K562 (cell line): ENCODE measurements around the gene TOMM22. TPM values are rescaled to one million over a fixed set of nuclear protein-coding genes. Genes with fewer than 3 reads are reported as not detected.
A peak's percentile ranks its signal among the peaks of the same experiment; 100 is the strongest.

Experiments used
- ATAC-seq: fragments of 200-7000 bp; cut with Tn5 transposase; 3 replicates; pipeline ENCODE4 v1.9.1; 2020; ENCODE audit warnings: moderate library complexity
- BruUV-seq: library from RNA; stranded (reverse); fragments of 400-500 nt; replicated peaks from 2 replicates; lab custom pipeline; 2021; lab: Mats Ljungman, UMichigan
- CTCF ChIA-PET: fragments of 300-600 bp; formaldehyde crosslinking; extraction: SDS; loops from one replicate; lab custom pipeline; 2021; ENCODE audit warnings: low intra/inter-chr PET ratio; lab: Yijun Ruan, JAX
- POLR2A ChIA-PET: fragments of 300-600, 350-650 bp; sonication (Branson Sonifier 250); formaldehyde crosslinking; extraction: SDS; loops from one replicate; lab custom pipeline; 2021; ENCODE audit warnings: antibody characterized with exemption, inconsistent platforms; lab: Yijun Ruan, JAX
- DNase-seq, 4 experiments: peaks; one replicate each; pipeline versions ENCODE4 v3.0.0 to v3.0.0-alpha.2; 2011 to 2018; ENCODE audit warnings: low spot score in 3 of 4, mixed read lengths in 3 of 4; ENCODE audit errors: extremely low read depth in 1 of 4
- FAIRE-seq: peaks from 2 replicates; lab custom pipeline; 2011; peaks lifted over from hg19 to GRCh38; lab: Jason Lieb, UNC
- H2AFZ ChIP-seq: 2 replicates; pipeline ENCODE4 v1.6.0; 2011; ENCODE audit warnings: low read depth, low read length, control low read depth, inconsistent platforms
- H3K27ac ChIP-seq: fragments of 200-600 bp; 3 replicates; pipeline ENCODE4 v1.8.0; 2011; ENCODE audit warnings: low read depth, mild to moderate bottlenecking, control low read depth, inconsistent platforms, low read length, moderate library complexity, mixed read lengths; ENCODE audit errors: extremely low read depth
- H3K27me3 ChIP-seq, 2 experiments: fragments of 300-600 bp in 1 of 2; 2 replicates in 1 of 2; 3 replicates in 1 of 2; pipeline versions ENCODE4 v1.6.0 to v1.8.0; 2011; ENCODE audit warnings: inconsistent platforms in 2 of 2, low read length in 2 of 2, mild to moderate bottlenecking in 1 of 2, mixed read lengths in 1 of 2, moderate library complexity in 1 of 2; ENCODE audit not compliant: control insufficient read depth in 2 of 2, insufficient read depth in 2 of 2
- H3K36me3 ChIP-seq: fragments of 300-600 bp; 3 replicates; pipeline ENCODE4 v1.8.0; 2011; ENCODE audit warnings: mild to moderate bottlenecking, low read length, inconsistent platforms; ENCODE audit not compliant: control insufficient read depth, insufficient read depth
- H3K4me1 ChIP-seq, 2 experiments: fragments of 200-600 bp in 1 of 2; replicated peaks in 1 of 2; 2 replicates in 1 of 2; 3 replicates in 1 of 2; pipeline versions ENCODE4 v1.5.1 to v1.8.0; 2011; ENCODE audit warnings: inconsistent platforms in 2 of 2, low read length in 2 of 2, mild to moderate bottlenecking in 1 of 2, mixed read lengths in 1 of 2, moderate library complexity in 1 of 2; ENCODE audit not compliant: control insufficient read depth in 2 of 2, insufficient read depth in 2 of 2
- H3K4me2 ChIP-seq: 2 replicates; pipeline ENCODE4 v1.6.1; 2011; ENCODE audit warnings: low read length, control low read depth, inconsistent platforms, mixed read lengths; ENCODE audit not compliant: insufficient read depth
- H3K4me3 ChIP-seq: fragments of 200-600 bp; sonication (generic), shearing (Covaris generic); 2 replicates; pipeline ENCODE4 v1.5.1; 2016; ENCODE audit warnings: control low read depth, inconsistent platforms
- H3K79me2 ChIP-seq: fragments of 200-600 bp; 3 replicates; pipeline ENCODE4 v1.8.0; 2011; ENCODE audit warnings: low read length, inconsistent platforms; ENCODE audit not compliant: control insufficient read depth, insufficient read depth
- H3K9ac ChIP-seq, 2 experiments: 2 replicates each; pipeline versions ENCODE4 v1.6.0 to v1.6.1; 2011; ENCODE audit warnings: low read depth in 2 of 2, low read length in 2 of 2, control low read depth in 1 of 2, inconsistent platforms in 1 of 2, mild to moderate bottlenecking in 1 of 2, mixed read lengths in 1 of 2; ENCODE audit not compliant: insufficient read depth in 1 of 2
- H3K9me1 ChIP-seq: one replicate; pipeline ENCODE4 v1.6.0; 2011; ENCODE audit warnings: inconsistent platforms, mild to moderate bottlenecking, low read length, moderate library complexity; ENCODE audit not compliant: control insufficient read depth, insufficient read depth
- H3K9me3 ChIP-seq: replicated peaks from 2 replicates; pipeline ENCODE4 v1.5.1; 2011; ENCODE audit warnings: low read depth, low read length, inconsistent platforms; ENCODE audit not compliant: control insufficient read depth, insufficient read depth
- H4K20me1 ChIP-seq: replicated peaks from 2 replicates; pipeline ENCODE4 v1.6.1; 2011; ENCODE audit warnings: low read length, inconsistent platforms, mixed read lengths; ENCODE audit not compliant: control insufficient read depth, insufficient read depth
- CEBPB ChIP-seq: fragments of 450-650 bp; IDR thresholded peaks from 2 replicates; pipeline ENCODE4 v1.6.1; 2016; ENCODE audit warnings: missing genetic modification characterization, missing compliant biosample characterization
- CEBPG ChIP-seq, 3 experiments: fragments of 200-800 bp in 1 of 3; sonication (Bioruptor generic) in 1 of 3; sonication (generic) in 1 of 3; formaldehyde crosslinking in 1 of 3; IDR thresholded peaks in 2 of 3; conservative IDR thresholded peaks in 1 of 3; 2 replicates each; pipeline versions ENCODE4 v1.6.1 to v1.8.0; 2016 to 2022; ENCODE audit warnings: missing compliant biosample characterization in 2 of 3, missing genetic modification characterization in 2 of 3, mild to moderate bottlenecking in 1 of 3, missing genetic modification reagents in 1 of 3
- PHF20 ChIP-seq: fragments of 450-650 bp; IDR thresholded peaks from 2 replicates; pipeline ENCODE4 v1.6.1; 2018; ENCODE audit not compliant: partially characterized antibody
- SAP30 ChIP-seq: fragments of 200-600 bp; sonication (generic); IDR thresholded peaks from 2 replicates; pipeline ENCODE4 v1.6.1; 2012; ENCODE audit warnings: borderline replicate concordance, low read depth, mild to moderate bottlenecking, moderate library complexity, low read length, control low read depth, inconsistent platforms; ENCODE audit not compliant: insufficient read depth, poor library complexity, severe bottlenecking
- ZC3H4 ChIP-seq: sonication (generic); formaldehyde crosslinking; IDR thresholded peaks from 2 replicates; pipeline ENCODE4 v1.9.0; 2021; ENCODE audit warnings: missing genetic modification reagents, borderline replicate concordance
- ZNF785 ChIP-seq: fragments of 250-450 bp; sonication (Bioruptor Pico); IDR thresholded peaks from 2 replicates; pipeline ENCODE4 v1.4.0; 2020; ENCODE audit warnings: mild to moderate bottlenecking
- WGBS: fragments of 100-300 bp; shearing (Covaris generic); methylation state at CpG from one replicate; pipeline ENCODE4 v1.1.6; 2016; ENCODE audit warnings: low coverage, mixed read lengths; ENCODE audit not compliant: insufficient coverage; ENCODE audit errors: missing lambda C conversion rate; 5-methylcytosine and 5-hydroxymethylcytosine counted together
- in situ Hi-C: fragments of 300-500 bp; cut with MboI; formaldehyde crosslinking; loops from 4 replicates; pipeline ENCODE4 v1.15.0; 2018; ENCODE audit warnings: inconsistent platforms, mixed read lengths
- intact Hi-C: fragments of 100-400 bp; cut with micrococcal nuclease; formaldehyde crosslinking; loops from 2 replicates; pipeline ENCODE4 v1.14.2; 2022
- polyA plus RNA-seq, 8 experiments: library from polyadenylated mRNA; depleted of rRNA in 4 of 8; stranded (reverse) in 5 of 8; unstranded in 3 of 8; fragments of >200 nt; fragmentation: Nextera tagmentation in 2 of 8; fragmentation: Illumina TruSeq in 1 of 8; extraction: Ambion mirVana in 2 of 8; extraction: Trizol in 1 of 8; gene quantifications; 2 replicates each; pipeline versions ENCODE4 v1.2.1 to v1.2.3, GENCODE V29; 2011 to 2014; ENCODE audit warnings: inconsistent platforms in 1 of 8, missing spikeins in 1 of 8
- total RNA-seq, 7 experiments: library from RNA; depleted of rRNA in 6 of 7; stranded (reverse); fragments of >200 nt in 6 of 7; fragmentation: Illumina TruSeq in 2 of 7; extraction: Trizol in 2 of 7; gene quantifications; 2 replicates each; pipeline versions ENCODE4 v1.2.1 to v1.2.3, GENCODE V29; 2011 to 2021; ENCODE audit warnings: low replicate concordance in 1 of 7
- TF ChIP-seq, protein P1 (sequence below): fragments of 450-650 bp; formaldehyde crosslinking; IDR thresholded peaks from 2 replicates; pipeline ENCODE4 v1.4.0; 2020; ENCODE audit warnings: mild to moderate bottlenecking
- TF ChIP-seq, protein P2 (sequence below): fragments of 200-800 bp; sonication (Bioruptor generic); IDR thresholded peaks from 2 replicates; pipeline ENCODE4 v1.6.1; 2017; ENCODE audit warnings: missing genetic modification characterization, missing compliant biosample characterization

Gene TOMM22
- total and polyA plus RNA-seq, 9 of the 15 experiments (the other 6 are each of a cell fraction or from before 2014, with no cell fraction given) = 25.8 to 108 (median 73.8) TPM

DNA sequence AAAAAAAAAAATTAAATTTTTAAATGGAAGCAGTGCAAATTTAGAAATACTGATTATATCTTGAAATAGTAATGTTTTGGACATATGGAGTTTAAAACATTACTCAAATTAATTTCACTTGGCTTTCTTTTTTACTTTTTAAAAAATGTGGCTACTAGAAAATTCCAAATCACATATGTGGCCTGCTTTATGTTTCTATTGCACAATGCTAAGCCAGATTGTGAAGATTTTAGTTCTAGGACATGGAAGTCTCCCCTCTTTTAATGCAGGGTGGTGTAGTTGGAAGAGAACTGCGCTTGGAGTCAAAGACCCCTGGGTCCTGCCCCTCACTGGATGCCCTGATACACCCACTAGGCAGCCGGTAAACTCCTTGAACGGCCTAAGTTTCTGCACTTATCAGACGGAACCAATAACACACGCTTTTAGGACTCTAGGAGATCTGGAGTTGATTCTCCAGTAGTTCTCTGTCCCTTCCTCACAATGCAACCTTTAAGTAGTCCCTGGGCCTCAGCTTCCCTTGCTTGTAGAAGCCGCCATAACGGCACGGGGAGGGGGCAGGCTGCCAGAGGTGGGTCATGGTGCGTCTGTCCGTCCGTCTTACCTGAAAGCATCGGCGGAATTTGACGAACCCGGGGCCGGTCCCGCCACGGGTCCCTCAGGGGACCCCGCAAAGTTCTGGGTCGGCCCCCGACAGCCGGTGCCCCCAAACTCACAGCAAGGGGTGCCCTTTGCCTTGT, 26.1 kb upstream of the TOMM22 start:
- Histone ChIP-seq H3K9me1 (no peaks in the 10 kb centered on the region), H3K4me3 (peak overlapping the region; percentile 77), H4K20me1 (no peaks in the 10 kb centered on the region), H3K27ac (peak overlapping the region; percentile 98), H3K4me1 (peaks cover 9 to 10% of the 10 kb centered on the region in 2 experiments; a peak in 4 of 5 replicates), H3K27me3 (no peaks in the 10 kb centered on the region), H3K9ac (peak overlapping the region; percentile 96 to 98), H3K79me2 (peaks cover 15% of the 10 kb centered on the region; the same call in 2 of the 3 replicates), H3K36me3 (no peaks in the 10 kb centered on the region), H3K4me2 (peak overlapping the region; percentile 86), H3K9me3 (no peaks in the 10 kb centered on the region), H2AFZ (peak overlapping the region; percentile 96)
- peak in 2 of 4 experiments; percentile 11 to 22 for DNase-seq
- BruUV-seq = TSS peak; percentile 81
- FAIRE-seq = peak; percentile 80
- CTCF ChIA-PET = no interaction called here
- 3% methylated on average over 19 of the region's 22 CpGs for WGBS
- TF ChIP-seq CEBPG (CRISPR knock-in tag; IDR thresholded peaks at IDR 0.05) (no peak), CEBPG (tag; conservative IDR thresholded peaks at IDR 0.05 in 1 of 2, IDR thresholded peaks at IDR 0.05 in 1 of 2) (peak in 1 of 2 experiments; percentile 43; a peak in 2 of 4 replicates), CEBPB (tag) (peak; percentile 74), ZNF785 (CRISPR knock-in tag) (no peak), SAP30 (peak; percentile 86), PHF20 (peak; percentile 11), ZC3H4 (peak; percentile 50; the same call in 1 of the 2 replicates)
- TF ChIP-seq, protein P1, sequence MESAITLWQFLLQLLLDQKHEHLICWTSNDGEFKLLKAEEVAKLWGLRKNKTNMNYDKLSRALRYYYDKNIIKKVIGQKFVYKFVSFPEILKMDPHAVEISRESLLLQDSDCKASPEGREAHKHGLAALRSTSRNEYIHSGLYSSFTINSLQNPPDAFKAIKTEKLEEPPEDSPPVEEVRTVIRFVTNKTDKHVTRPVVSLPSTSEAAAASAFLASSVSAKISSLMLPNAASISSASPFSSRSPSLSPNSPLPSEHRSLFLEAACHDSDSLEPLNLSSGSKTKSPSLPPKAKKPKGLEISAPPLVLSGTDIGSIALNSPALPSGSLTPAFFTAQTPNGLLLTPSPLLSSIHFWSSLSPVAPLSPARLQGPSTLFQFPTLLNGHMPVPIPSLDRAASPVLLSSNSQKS (CRISPR knock-in tag) = no peak
- TF ChIP-seq, protein P2, sequence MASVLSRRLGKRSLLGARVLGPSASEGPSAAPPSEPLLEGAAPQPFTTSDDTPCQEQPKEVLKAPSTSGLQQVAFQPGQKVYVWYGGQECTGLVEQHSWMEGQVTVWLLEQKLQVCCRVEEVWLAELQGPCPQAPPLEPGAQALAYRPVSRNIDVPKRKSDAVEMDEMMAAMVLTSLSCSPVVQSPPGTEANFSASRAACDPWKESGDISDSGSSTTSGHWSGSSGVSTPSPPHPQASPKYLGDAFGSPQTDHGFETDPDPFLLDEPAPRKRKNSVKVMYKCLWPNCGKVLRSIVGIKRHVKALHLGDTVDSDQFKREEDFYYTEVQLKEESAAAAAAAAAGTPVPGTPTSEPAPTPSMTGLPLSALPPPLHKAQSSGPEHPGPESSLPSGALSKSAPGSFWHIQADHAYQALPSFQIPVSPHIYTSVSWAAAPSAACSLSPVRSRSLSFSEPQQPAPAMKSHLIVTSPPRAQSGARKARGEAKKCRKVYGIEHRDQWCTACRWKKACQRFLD (CRISPR knock-in tag) = no peak
- POLR2A ChIA-PET = no interaction called here
- in situ Hi-C loops (no loop called here), intact Hi-C loops (no loop called here)
- peak; percentile 11; the same call in 2 of the 3 replicates for ATAC-seq
